RKO (cell line): ENCODE data around the gene MAZ.

Source experiments
- DNase-seq: peaks from one replicate; pipeline ENCODE4 v3.0.0-alpha.2; 2016; ENCODE audit warnings: low spot score

MAZ gene

GRCh38 chr16:29809850-29810698, 3.7 kb downstream of the MAZ start:
- DNase-seq: peak; percentile 67

- no peak for DNase-seq
These were observed 4.4 kb downstream of the MAZ start for GRCh38 chr16:29810699-29811169.

GRCh38 chr16:29811170-29811895, 5.0 kb downstream of the MAZ start:
- peak; percentile 96 for DNase-seq

- peak; percentile 37 for DNase-seq
These were observed 5.8 kb downstream of the MAZ start, which contains the start of gene PRRT2 for GRCh38 chr16:29811896-29812665. Gene PRRT2 (plus strand): TSS chr16:29812193. CDS start chr16:29813055, 862 bp downstream.

GRCh38 chr16:29812754-29813643, 6.7 kb downstream of the MAZ start:
- DNase-seq: no peak

- no peak for DNase-seq
These were observed 7.6 kb downstream of the MAZ start for GRCh38 chr16:29813644-29814562.

- DNase-seq: no peak
These were observed 8.3 kb downstream of the MAZ start for GRCh38 chr16:29814592-29814991.

GRCh38 chr16:29815032-29815721, 8.8 kb downstream of the MAZ start:
- DNase-seq: no peak

- peak; percentile 99 for DNase-seq
These were observed 9.7 kb downstream of the MAZ start, which contains the start of gene PAGR1 for GRCh38 chr16:29815793-29816693. Gene PAGR1 (plus strand): TSS chr16:29816152. CDS start chr16:29816526, 374 bp downstream.

GRCh38 chr16:29816694-29817441, 10.5 kb downstream of the MAZ start:
- DNase-seq: peak; percentile 79

GRCh38 chr16:29818082-29818481, 11.8 kb downstream of the MAZ start:
- no peak for DNase-seq

- no peak for DNase-seq
These were observed 13.2 kb downstream of the MAZ start for GRCh38 chr16:29819506-29819905.

- peak; percentile 70 for DNase-seq
These were observed 14.0 kb downstream of the MAZ start, which contains the start of gene MVP for GRCh38 chr16:29820271-29820701. Gene MVP (plus strand): TSS chr16:29820462. CDS start chr16:29830550, 10,088 bp downstream.

GRCh38 chr16:29820730-29821642, 14.7 kb downstream of the MAZ start:
- no peak for DNase-seq

GRCh38 chr16:29821643-29822115, 15.3 kb downstream of the MAZ start:
- DNase-seq: peak; percentile 57

- peak; percentile 55 for DNase-seq
These were observed 18.3 kb downstream of the MAZ start for GRCh38 chr16:29824589-29825144.
